Right forelimb (tissue), 1 donor: ENCODE data around the gene FAM13A.
"Not testable (repeated sequence)": the region's sequence is repeated elsewhere in the genome, so short reads cannot be mapped to it uniquely, and the experiment has no call there.

Experiments used
- DNase-seq: peaks from one replicate; pipeline ENCODE4 v3.0.0-alpha.2; 2018

Gene FAM13A

DNA sequence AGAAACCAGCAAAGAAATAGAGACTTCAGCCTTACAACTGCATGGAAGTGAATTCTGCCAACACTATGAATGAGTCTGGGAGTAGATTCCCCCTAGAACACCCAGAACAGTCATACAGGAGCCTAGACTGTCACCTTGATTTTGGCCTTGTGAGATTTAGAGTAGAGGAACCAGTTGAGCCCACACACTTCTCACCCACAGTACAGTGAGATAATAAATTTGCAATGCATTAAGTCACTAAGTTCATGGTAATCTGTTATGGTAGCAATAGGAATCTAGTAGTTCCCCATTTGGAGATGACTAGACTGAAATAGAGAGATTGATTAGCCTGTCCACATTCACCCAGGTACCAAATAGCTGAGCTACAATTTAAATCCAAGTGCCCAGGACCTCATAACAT, 59.0 kb downstream of the FAM13A start:
- DNase-seq: no peak

GRCh38 chr4:88995874-88996273, 61.1 kb downstream of the FAM13A start:
- no peak for DNase-seq

- DNase-seq: not testable (repeated sequence)
Observed at GRCh38 chr4:88995257-88995656, 61.7 kb downstream of the FAM13A start.

- DNase-seq: no peak
Observed at GRCh38 chr4:88993246-88993645, 63.7 kb downstream of the FAM13A start.

- no peak for DNase-seq
Observed at GRCh38 chr4:88991746-88992145, 65.2 kb downstream of the FAM13A start.

GRCh38 chr4:88989990-88990389, 67.0 kb downstream of the FAM13A start:
- DNase-seq: no peak

GRCh38 chr4:88985088-88985773, 71.8 kb downstream of the FAM13A start:
- DNase-seq: no peak

GRCh38 chr4:88982757-88983156, 74.2 kb downstream of the FAM13A start:
- no peak for DNase-seq

DNA sequence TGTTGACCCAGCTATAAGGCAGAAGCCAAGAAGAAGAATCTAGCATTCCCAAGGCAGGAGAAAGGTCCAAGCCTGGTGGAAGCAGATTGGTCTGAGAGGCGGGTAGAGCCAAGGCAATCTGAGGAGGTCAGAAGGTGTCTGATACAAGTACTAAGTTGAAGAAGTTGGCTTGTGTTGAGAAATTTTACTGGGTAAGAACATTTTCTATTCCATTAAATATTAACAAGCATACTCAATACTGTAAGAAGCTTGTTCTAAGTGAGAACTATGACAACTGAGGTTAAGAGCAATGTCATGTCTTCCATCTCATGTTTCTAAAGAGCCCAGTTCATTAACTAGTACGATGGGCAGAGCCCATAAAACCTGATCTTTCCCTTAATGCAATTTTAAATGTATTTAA, 75.0 kb downstream of the FAM13A start:
- no peak for DNase-seq

GRCh38 chr4:88981556-88981955, 75.4 kb downstream of the FAM13A start:
- no peak for DNase-seq

- DNase-seq: no peak
Observed at GRCh38 chr4:88979276-88979675, 77.7 kb downstream of the FAM13A start.

DNA sequence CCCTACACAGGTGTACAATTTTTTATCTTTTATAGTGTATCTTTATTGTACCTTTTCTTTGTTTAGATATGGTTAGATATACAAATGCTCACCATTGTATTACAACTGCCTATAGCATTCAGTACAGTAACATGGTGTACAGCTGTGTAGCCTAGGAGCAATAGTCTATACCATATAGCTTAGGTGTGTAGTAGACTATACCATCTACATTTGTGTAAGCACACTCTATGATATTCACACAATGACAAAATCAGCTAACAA, 80.3 kb downstream of the FAM13A start:
- no peak for DNase-seq

- no peak for DNase-seq
Observed at GRCh38 chr4:88975958-88976774, 80.8 kb downstream of the FAM13A start.

- DNase-seq: no peak
Observed at GRCh38 chr4:88971536-88971935, 85.4 kb downstream of the FAM13A start.

GRCh38 chr4:88969746-88970145, 87.2 kb downstream of the FAM13A start:
- DNase-seq: no peak

- DNase-seq: no peak
Observed at GRCh38 chr4:88969271-88969670, 87.7 kb downstream of the FAM13A start.

DNA sequence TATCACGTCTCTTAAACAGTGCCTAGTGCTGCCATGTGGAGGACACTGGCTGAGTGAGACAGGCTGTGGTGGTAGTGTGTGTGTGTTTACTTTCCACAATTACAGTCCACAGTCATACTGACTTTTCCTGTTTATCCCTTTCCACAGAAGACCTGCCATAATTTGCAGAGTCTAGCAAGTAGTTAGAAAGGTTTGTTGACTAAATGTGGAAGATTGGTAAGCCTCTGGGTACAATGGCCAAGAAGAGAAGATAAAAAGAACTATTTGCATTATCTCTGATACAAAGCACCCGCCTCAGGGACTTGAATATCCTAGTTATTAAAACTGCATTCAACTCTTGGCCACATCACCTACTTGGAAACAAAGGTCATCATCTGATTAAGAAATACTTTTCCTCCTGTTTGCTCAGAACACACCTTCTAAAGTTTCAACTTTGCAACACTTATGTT, 89.1 kb downstream of the FAM13A start:
- DNase-seq: no peak

DNA sequence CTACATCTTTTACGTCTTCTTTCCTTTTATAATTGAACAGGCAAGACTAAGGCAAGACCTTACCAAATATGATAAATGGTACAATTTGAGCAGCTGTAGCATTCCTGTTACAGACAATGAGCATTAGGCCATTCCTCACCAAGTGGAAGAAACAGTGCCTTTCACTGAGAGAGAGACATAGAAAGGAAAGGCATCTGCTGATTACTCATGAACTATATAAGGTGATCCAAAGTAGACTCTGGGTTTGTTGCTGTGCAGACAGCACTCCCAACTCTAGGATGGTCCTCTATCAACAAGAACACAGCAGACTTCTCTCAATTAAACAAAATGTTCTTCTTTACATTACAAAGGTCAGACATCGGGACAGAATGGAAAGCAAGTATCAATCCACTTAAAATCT, 91.9 kb downstream of the FAM13A start:
- no peak for DNase-seq

DNA sequence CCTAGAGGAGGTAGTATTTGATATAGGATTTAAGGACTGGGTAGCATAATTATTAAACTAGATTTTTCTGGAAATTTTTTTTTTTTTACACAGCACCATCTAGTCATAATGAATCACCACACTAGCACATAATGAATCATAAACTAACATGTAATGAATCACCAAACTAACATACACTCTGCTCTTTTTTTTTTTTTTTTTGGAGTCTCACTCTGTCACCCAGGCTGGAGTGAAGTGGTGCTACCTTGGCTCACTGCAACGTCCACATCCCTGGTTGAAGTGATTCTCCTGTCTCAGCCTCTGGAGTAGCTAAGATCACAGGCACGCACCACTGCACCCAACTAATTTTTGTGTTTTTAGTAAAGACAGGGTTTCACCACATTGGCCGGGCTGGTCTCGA, 92.5 kb downstream of the FAM13A start:
- DNase-seq: no peak

DNA sequence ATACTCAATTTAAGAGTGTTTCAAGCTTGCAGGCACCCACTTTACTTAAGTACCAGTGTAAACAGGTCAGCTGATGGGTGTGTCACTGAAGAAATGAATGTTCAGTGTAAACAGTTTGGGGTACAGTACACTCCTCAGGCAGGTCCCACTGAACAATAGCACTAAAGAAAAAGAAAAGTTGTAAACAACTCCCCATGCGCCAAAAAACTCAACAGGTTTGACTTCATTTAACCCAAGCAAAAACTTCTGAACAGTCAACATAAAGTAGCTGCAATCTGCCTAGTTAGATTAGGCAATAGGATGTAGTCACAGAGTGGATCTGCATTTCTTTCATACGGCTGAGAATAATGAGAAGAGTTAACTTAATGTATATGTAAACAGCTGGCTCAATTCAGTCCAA, 93.2 kb downstream of the FAM13A start:
- DNase-seq: no peak

- no peak for DNase-seq
Observed at GRCh38 chr4:88962396-88962795, 94.6 kb downstream of the FAM13A start.

DNA sequence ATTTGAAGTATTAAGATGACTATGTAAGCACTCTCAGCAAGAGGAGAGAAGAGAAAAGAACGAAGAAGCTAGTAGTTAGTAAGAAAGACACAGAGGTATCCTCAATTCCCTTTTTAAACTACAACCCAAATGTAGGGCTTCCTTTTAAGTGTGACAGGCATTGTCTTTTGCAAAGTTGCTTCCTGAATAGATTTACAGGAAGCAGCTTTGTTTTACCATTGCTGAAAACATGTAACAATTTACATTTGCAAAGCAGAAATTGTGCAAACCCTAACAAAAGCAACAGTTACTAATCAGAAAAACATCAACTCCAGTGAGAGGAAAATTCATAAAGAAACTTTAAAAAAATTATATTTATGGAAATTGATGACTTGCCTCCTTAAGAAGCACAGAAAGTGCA, 96.4 kb downstream of the FAM13A start:
- DNase-seq: no peak

DNA sequence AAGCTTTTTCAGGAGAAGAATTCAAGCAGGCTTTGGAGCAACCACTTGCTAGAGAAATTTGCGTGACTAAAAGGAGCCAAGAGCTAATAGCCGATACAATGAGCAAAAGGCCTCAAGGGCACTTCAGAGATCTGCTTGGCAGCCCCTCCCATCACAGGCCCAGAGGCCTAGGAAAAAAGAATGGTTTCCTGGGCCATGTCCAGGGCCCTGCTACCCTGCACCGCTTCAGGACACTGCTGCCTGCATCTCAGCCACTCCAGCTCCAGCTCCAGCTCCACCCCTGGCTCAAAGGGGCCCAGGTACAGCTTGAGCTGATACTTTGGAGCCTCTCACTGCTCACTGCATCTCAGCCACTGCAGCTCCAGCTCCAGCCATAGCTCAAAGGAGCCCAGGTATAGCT, 98.9 kb downstream of the FAM13A start:
- DNase-seq: no peak

GRCh38 chr4:88957570-88957969, 99.4 kb downstream of the FAM13A start:
- DNase-seq: no peak
